T-helper 9 cell (primary cell): ENCODE measurements around the gene ZNF207.
"Not testable (repeated sequence)": the region's sequence is repeated elsewhere in the genome, so short reads cannot be mapped to it uniquely, and the experiment has no call there.

Experiments used
- DNase-seq: peaks from one replicate; pipeline ENCODE4 v3.0.0-alpha.2; 2020
- total RNA-seq, 2 donors: gene quantifications; one replicate each; lab custom pipeline; 2026; lab: John Stamatoyannopoulos, UW

ZNF207 gene
- total RNA-seq, result 222 to 242 reads per million in 2 donors

- DNase-seq, result peak; percentile 90
Observed at GRCh38 chr17:32349854-32350665, at the start of gene ZNF207. ZNF207 (plus strand) TSS chr17:32350157; CDS start chr17:32350286, 129 bp downstream.

GRCh38 chr17:32302037-32302436 lies 47.9 kb upstream of the ZNF207 start:
- no peak for DNase-seq

GRCh38 chr17:32302860-32303649 lies 46.9 kb upstream of the ZNF207 start:
- no peak for DNase-seq

- DNase-seq, result no peak
Observed at GRCh38 chr17:32303781-32304288, 46.1 kb upstream of the ZNF207 start.

- DNase-seq, result no peak
Observed at GRCh38 chr17:32305049-32305448, 44.9 kb upstream of the ZNF207 start.

GRCh38 chr17:32307658-32308057 lies 42.3 kb upstream of the ZNF207 start:
- DNase-seq, result no peak

GRCh38 chr17:32311028-32311536 lies 38.9 kb upstream of the ZNF207 start:
- DNase-seq, result no peak

GRCh38 chr17:32314636-32315035 lies 35.3 kb upstream of the ZNF207 start:
- DNase-seq, result no peak

GRCh38 chr17:32315171-32315570 lies 34.8 kb upstream of the ZNF207 start:
- DNase-seq, result no peak

GRCh38 chr17:32316653-32317052 lies 33.3 kb upstream of the ZNF207 start:
- DNase-seq, result not testable (repeated sequence)

GRCh38 chr17:32317353-32317752 lies 32.6 kb upstream of the ZNF207 start:
- no peak for DNase-seq

GRCh38 chr17:32318071-32318470 lies 31.9 kb upstream of the ZNF207 start:
- no peak for DNase-seq

- peak; percentile 68 for DNase-seq
Observed at GRCh38 chr17:32319548-32319905, 30.4 kb upstream of the ZNF207 start.

- DNase-seq, result not testable (repeated sequence)
Observed at GRCh38 chr17:32320080-32320479, 29.9 kb upstream of the ZNF207 start.

- no peak for DNase-seq
Observed at GRCh38 chr17:32320847-32321246, 29.1 kb upstream of the ZNF207 start.

GRCh38 chr17:32323046-32323445 lies 26.9 kb upstream of the ZNF207 start:
- DNase-seq, result no peak

- no peak for DNase-seq
Observed at GRCh38 chr17:32323811-32324491, 26.0 kb upstream of the ZNF207 start.

- no peak for DNase-seq
Observed at GRCh38 chr17:32327911-32328310, 22.0 kb upstream of the ZNF207 start.

- no peak for DNase-seq
Observed at GRCh38 chr17:32330147-32330546, 19.8 kb upstream of the ZNF207 start.

GRCh38 chr17:32331243-32332040 lies 18.5 kb upstream of the ZNF207 start:
- no peak for DNase-seq

- no peak for DNase-seq
Observed at GRCh38 chr17:32333187-32333586, 16.8 kb upstream of the ZNF207 start.

- DNase-seq, result no peak
Observed at GRCh38 chr17:32335046-32335445, 14.9 kb upstream of the ZNF207 start.
